Dedifferentiated amniotic fluid mesenchymal stem cell (primary cell): ENCODE measurements around the gene IPO4.

Experiments used
- DNase-seq: peaks from one replicate; pipeline ENCODE4 v3.0.0-alpha.2; 2016; ENCODE audit errors: extremely low spot score

Gene IPO4

DNA sequence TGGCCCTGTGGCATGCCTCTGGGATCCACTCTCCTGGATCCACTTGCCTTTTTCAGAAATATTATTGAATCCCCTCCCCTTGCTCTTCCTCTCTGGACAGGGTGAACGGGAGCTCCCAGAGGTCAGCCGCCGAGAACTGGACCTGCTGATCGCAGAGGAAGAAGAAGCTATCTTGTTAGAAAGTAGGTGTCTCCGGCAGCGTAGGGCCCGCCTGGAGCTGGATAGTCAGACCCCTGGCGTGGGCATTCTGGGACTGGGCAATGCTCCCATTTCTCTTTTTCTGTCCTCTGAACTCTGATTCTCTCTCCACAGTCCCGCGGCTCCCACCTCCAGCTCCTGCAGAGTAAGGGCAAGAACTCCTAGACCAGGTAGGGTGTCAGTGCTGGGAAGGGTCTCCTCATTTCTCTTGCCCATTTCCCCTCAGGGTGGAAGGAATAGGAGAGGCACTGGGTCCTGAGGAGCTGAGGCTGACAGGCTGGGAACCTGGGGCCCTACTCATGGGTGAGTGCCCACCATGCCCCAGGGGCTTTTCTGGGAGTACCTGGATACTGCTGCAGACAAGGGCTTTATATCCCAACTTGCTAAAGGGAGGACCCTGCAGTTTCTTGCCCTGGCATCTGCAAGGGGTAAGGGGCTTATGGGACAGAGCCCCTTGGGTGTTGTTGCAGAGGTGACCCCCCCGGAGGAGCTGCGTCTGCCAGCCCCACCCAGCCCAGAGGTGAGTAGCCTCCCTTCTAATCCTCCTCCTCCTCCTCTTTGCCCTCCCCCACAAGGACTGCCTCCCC is 11.4 kb downstream of the IPO4 start:
- no peak for DNase-seq

DNA sequence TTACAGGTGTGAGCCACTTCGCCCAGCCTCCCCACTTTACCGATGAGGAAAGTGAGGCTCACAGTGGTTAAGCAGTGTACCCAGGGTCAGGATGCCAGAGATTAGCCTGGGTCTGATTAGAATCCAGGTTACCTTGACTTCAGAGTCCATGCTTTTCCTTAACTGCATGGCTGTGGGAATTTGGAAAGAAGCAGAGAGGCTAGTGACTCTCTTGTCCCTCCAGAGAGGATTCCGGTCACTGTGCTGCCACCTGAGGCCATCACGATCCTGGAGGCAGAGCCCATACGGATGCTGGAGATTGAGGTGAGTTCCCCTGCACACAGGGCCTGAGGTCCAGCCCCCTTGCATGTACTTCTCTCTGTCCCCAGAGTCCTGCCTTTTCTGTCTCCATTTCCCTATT is 12.0 kb downstream of the IPO4 start:
- DNase-seq: no peak

- DNase-seq: no peak
Measured at GRCh38 chr14:24172871-24173281, 15.7 kb downstream of the IPO4 start.

- no peak for DNase-seq
Measured at GRCh38 chr14:24172261-24172860, 16.3 kb downstream of the IPO4 start.

DNA sequence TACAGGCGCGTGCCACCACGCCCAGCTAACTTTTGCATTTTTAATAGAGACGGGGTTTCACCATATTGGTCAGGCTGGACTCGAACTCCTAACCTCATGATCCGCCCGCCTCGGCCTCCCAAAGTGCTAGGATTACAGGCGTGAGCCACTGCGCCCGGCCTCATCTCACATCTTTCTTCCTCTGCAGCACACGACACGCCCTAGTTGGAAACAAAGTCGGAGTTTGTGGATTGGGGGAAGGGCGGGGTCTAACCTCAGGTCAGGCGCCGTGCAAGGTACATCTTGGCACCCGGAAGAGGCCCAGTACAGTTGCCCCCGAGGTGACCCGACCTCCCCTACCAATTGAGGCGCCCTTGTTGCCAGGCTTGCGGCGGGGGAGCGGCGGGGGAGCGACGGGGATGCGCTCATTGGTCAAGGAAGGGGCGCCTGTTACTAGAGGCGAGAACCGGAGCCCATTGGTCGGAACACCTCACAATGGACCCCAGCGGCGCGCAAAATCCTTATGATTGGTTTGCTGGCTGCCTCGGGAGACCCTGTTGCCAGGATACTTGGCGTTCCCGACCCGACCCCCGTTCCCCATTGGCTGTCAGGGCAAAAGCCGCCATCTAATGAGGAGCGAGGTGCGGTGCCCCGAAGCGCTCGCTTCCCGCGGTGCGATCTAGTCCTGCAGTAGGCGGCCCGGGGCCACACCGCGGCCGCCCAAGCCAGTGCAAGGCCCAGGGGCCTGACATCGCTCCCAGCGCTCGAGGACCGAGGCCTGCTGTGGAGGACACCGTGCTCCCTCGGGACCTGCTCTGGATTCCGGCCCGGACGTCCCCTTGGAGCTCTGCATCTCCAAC is 17.0 kb downstream of the IPO4 start, which contains the start of gene REC8:
TSS of gene REC8 (plus strand) at position 659 of the 839 bp plus-strand sequence. CDS start 473 bp downstream, outside the sequence.
- no peak for DNase-seq

GRCh38 chr14:24167469-24168114 is 21.0 kb downstream of the IPO4 start:
- DNase-seq: no peak

GRCh38 chr14:24165785-24166184 is 22.8 kb downstream of the IPO4 start:
- no peak for DNase-seq

- DNase-seq: no peak
Measured at GRCh38 chr14:24164518-24164991, 24.1 kb downstream of the IPO4 start.

DNA sequence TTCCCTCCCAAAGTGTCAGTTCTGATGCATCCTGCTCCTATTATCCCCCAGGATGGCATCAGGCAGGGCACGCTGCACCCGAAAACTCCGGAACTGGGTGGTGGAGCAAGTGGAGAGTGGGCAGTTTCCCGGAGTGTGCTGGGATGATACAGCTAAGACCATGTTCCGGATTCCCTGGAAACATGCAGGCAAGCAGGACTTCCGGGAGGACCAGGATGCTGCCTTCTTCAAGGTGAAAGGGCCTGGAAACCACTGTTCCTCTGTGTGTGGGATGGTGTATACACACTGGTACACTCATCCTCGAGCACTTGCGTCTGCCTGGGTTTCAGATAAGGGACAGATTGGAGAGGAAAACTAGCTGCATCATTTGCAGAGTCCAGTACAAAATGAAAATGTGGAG is 26.5 kb downstream of the IPO4 start:
- no peak for DNase-seq

- DNase-seq: peak; percentile 86
Measured at GRCh38 chr14:24160850-24161804, 27.5 kb downstream of the IPO4 start, which contains the start of gene IRF9. IRF9 (plus strand) TSS chr14:24161265; CDS start chr14:24162145, 880 bp downstream.

- no peak for DNase-seq
Measured at GRCh38 chr14:24160499-24160849, 28.1 kb downstream of the IPO4 start.

GRCh38 chr14:24159777-24160498 is 28.7 kb downstream of the IPO4 start:
- no peak for DNase-seq

DNA sequence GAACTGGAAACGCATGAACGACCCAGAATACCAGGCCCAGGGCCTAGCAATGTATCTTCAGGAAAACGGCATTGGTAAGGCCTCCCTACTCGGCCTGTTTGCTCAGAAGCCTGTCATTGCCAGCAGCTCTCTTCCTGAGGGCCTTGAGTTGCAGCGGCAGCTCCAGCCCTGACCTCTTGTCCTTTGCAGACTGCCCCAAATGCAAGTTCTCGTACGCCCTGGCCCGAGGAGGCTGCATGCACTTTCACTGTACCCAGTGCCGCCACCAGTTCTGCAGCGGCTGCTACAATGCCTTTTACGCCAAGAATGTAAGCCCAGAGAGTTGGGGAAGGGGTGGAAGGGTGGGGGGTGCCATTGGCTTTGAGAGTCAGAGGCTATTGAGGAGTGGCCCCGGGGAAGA is 31.3 kb downstream of the IPO4 start:
- DNase-seq: no peak

DNA sequence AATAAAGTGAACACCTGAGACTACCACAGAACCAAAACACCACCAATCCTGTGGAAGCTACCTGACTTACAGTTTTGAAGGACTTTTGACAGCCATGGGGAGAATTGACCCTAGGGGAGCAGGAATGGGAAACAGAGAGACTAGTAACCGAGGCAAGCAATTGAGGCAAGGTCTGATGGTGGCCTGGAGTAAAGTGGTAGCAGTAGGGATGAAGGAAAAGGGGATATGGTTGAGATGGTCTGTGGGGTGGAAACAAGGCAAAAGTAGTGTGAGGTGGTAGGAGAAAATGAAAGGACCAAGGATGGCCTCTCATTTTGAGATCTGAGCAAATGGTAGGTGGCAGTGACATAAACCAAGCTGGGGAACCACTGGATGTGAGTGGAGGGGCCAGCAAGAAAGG is 31.8 kb downstream of the IPO4 start:
- DNase-seq: no peak

DNA sequence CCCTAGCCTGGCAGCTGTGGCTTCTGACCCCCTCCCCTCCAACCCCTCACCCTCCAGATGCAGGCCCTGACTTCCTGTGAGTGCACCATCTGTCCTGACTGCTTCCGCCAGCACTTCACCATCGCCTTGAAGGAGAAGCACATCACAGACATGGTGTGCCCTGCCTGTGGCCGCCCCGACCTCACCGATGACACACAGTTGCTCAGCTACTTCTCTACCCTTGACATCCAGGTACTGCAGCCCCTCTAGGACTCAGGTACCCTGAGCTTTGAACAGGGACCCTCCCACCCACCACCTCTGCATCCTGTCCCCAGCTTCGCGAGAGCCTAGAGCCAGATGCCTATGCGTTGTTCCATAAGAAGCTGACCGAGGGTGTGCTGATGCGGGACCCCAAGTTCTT is 33.5 kb downstream of the IPO4 start:
- DNase-seq: no peak

- no peak for DNase-seq
Measured at GRCh38 chr14:24151404-24152080, 37.1 kb downstream of the IPO4 start.

- no peak for DNase-seq
Measured at GRCh38 chr14:24150993-24151392, 37.6 kb downstream of the IPO4 start.

- DNase-seq: no peak
Measured at GRCh38 chr14:24150567-24150966, 38.0 kb downstream of the IPO4 start.

GRCh38 chr14:24150061-24150460 is 38.6 kb downstream of the IPO4 start:
- no peak for DNase-seq
